ENCODE measurements around the gene UQCC5.

The UQCC5 gene

GRCh38 chr3:52529376-52530333 lies 6.8 kb upstream of the UQCC5 start:
- H3K27me3 ChIP-seq (ENCODE audit: insufficient read depth, low read length, poor library complexity), result no peaks in the 10 kb centered on the region
- H3K36me3 ChIP-seq (ENCODE audit: insufficient read depth, low read length), result no peaks in the 10 kb centered on the region
- H3K27ac ChIP-seq (ENCODE audit: low read length), result no peak overlapping the region
- H3K9me3 ChIP-seq (ENCODE audit: insufficient read depth, low read length, severe bottlenecking), result no peaks in the 10 kb centered on the region
- DNase-seq, result no peak
- no peak overlapping the region for H2AFZ ChIP-seq (ENCODE audit: low read depth, low read length)
- no peak; the same call in 2 of the 3 replicates for ATAC-seq (ENCODE audit: insufficient read depth, low read depth)
- no peaks in the 10 kb centered on the region for H3K4me1 ChIP-seq (ENCODE audit: insufficient read depth, low read length)
- H4K20me1 ChIP-seq (ENCODE audit: insufficient read depth, low read length), result no peaks in the 10 kb centered on the region
- H3K4me3 ChIP-seq (ENCODE audit: low read depth in 1 of 2, low read length in 2 of 2), result no peak overlapping the region
- H3K4me2 ChIP-seq (ENCODE audit: insufficient read depth, low read length), result no peak overlapping the region
- no peak overlapping the region for H3K9ac ChIP-seq (ENCODE audit: low read depth, low read length)
- H3K79me2 ChIP-seq (ENCODE audit: insufficient read depth, low read length), result no peaks in the 10 kb centered on the region
- TF ChIP-seq EZH2 (IDR thresholded peaks at IDR 0.05; ENCODE audit: borderline replicate concordance, low read depth, low read length, severe bottlenecking) (no peak), CTCF (IDR thresholded peaks at IDR 0.05; ENCODE audit: borderline replicate concordance, extremely low read depth, low read length, poor library complexity, severe bottlenecking) (no peak)

DNA sequence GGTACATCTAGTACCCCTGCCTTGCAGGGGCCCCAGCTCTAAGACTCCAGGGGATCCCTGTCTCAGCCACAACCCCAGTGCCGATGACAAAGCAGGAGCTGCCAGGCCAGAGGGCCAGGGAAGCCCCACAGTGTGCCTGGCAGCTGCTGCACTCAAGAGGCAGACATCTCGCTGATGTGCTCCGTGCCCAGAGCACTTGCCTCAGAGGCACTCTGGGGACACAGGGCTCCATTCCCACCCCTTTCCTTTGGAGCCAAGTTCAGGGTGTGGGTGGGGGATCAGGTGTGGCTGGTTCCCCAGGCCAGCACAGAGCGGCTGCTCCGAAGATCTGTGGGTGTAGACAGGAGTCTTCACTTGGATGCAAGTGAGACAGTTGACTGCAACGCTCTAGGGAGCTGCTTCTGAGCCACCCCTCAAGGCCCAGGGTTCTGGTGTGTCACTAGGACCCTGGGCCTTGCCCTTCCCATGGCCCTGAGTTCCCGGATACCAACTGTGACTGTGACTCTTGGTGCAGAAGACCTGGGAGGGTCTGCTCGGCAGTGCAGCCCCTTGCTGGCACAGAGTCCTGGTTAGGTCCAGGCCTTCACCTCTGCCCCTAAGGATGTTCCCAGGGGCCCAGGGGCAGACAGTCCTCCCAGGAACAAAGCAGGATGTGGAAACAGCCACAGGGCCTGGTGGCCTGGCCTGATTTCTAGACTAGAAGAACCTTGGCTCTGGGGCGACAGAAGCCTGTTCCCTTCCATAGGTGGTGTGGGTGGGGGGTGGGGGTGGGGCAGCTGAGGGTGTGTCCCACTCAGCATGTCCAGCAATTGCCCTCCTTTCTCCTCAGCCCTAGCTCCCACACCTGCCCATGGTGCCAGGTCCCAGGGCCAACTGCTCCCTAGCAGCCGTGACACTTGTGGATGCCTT lies 5.2 kb upstream of the UQCC5 start:
- H3K4me1 ChIP-seq (ENCODE audit: insufficient read depth, low read length), result peaks cover 10% of the 10 kb centered on the region
- H3K4me2 ChIP-seq (ENCODE audit: insufficient read depth, low read length), result no peak overlapping the region
- no peak for DNase-seq
- H3K9ac ChIP-seq (ENCODE audit: low read depth, low read length), result no peak overlapping the region
- no peaks in the 10 kb centered on the region for H4K20me1 ChIP-seq (ENCODE audit: insufficient read depth, low read length)
- H3K27me3 ChIP-seq (ENCODE audit: insufficient read depth, low read length, poor library complexity), result no peaks in the 10 kb centered on the region
- H3K9me3 ChIP-seq (ENCODE audit: insufficient read depth, low read length, severe bottlenecking), result no peaks in the 10 kb centered on the region
- TF ChIP-seq EZH2 (IDR thresholded peaks at IDR 0.05; ENCODE audit: borderline replicate concordance, low read depth, low read length, severe bottlenecking) (no peak), CTCF (IDR thresholded peaks at IDR 0.05; ENCODE audit: borderline replicate concordance, extremely low read depth, low read length, poor library complexity, severe bottlenecking) (no peak)
- no peak overlapping the region for H2AFZ ChIP-seq (ENCODE audit: low read depth, low read length)
- no peaks in the 10 kb centered on the region for H3K79me2 ChIP-seq (ENCODE audit: insufficient read depth, low read length)
- no peaks in the 10 kb centered on the region for H3K36me3 ChIP-seq (ENCODE audit: insufficient read depth, low read length)
- H3K4me3 ChIP-seq (ENCODE audit: low read depth in 1 of 2, low read length in 2 of 2), result no peak overlapping the region
- no peak overlapping the region for H3K27ac ChIP-seq (ENCODE audit: low read length)
- ATAC-seq (ENCODE audit: insufficient read depth, low read depth), result no peak

GRCh38 chr3:52531860-52532516 lies 4.4 kb upstream of the UQCC5 start:
- Histone ChIP-seq H3K4me2 (ENCODE audit: insufficient read depth, low read length) (no peak overlapping the region), H3K9ac (ENCODE audit: low read depth, low read length) (no peak overlapping the region), H3K9me3 (ENCODE audit: insufficient read depth, low read length, severe bottlenecking) (no peaks in the 10 kb centered on the region), H3K79me2 (ENCODE audit: insufficient read depth, low read length) (peaks cover 5% of the 10 kb centered on the region), H2AFZ (ENCODE audit: low read depth, low read length) (no peak overlapping the region), H3K27ac (ENCODE audit: low read length) (no peak overlapping the region), H3K36me3 (ENCODE audit: insufficient read depth, low read length) (no peaks in the 10 kb centered on the region), H3K4me1 (ENCODE audit: insufficient read depth, low read length) (peaks cover 11% of the 10 kb centered on the region), H3K27me3 (ENCODE audit: insufficient read depth, low read length, poor library complexity) (no peaks in the 10 kb centered on the region), H4K20me1 (ENCODE audit: insufficient read depth, low read length) (no peaks in the 10 kb centered on the region), H3K4me3 (ENCODE audit: low read depth in 1 of 2, low read length in 2 of 2) (no peak overlapping the region)
- ATAC-seq (ENCODE audit: insufficient read depth, low read depth), result no peak
- TF ChIP-seq EZH2 (IDR thresholded peaks at IDR 0.05; ENCODE audit: borderline replicate concordance, low read depth, low read length, severe bottlenecking) (no peak), CTCF (IDR thresholded peaks at IDR 0.05; ENCODE audit: borderline replicate concordance, extremely low read depth, low read length, poor library complexity, severe bottlenecking) (no peak)
- DNase-seq, result no peak
